ENCODE measurements around the gene PCYOX1L.

DNA sequence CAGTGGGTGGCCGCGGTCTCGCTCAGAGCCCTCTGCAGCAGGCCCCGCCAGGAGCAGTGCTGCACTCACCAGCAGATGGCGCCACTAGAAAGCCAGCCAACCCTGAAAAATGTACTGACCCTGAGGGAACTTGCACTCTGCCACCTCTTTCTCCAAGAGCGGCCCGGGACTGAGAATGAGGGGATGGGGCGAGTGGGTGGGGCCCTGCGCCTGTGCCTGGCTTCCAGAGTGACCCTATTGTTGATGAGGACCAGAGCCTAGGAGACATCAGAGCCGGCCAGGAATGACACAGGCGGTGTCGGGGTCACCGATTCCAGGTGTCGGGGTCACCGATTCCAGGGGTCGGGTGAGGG, 24.1 kb downstream of the PCYOX1L start:
- TF ChIP-seq EP300 (IDR thresholded peaks at IDR 0.05; ENCODE audit: borderline replicate concordance) (no peak), TAF1 (IDR thresholded peaks at IDR 0.05; ENCODE audit: low read depth) (no peak)
